ENCODE data around the gene CADM1. TPM values are rescaled to one million over a fixed set of nuclear protein-coding genes. Genes with fewer than 3 reads are reported as not detected.

Gene CADM1
- total RNA-seq, 4 donors from 2014 or later: 17.1 to 49.8 (median 30.7) TPM

- TF ChIP-seq EP300 (IDR thresholded peaks at IDR 0.05): no peak
- no peak for TF ChIP-seq CTCF (IDR thresholded peaks at IDR 0.05)
- TF ChIP-seq POLR2A (IDR thresholded peaks at IDR 0.05): no peak
- WGBS, 2 donors: 64 to 66% methylated on average over 7 of the region's 7 CpGs
- DNase-seq (ENCODE audit: low spot score in 2 of 2): no peak
These were observed 371.6 kb downstream of the CADM1 start for GRCh38 chr11:115132436-115133228.

GRCh38 chr11:115129473-115130289, 374.5 kb downstream of the CADM1 start:
- no peaks in the 10 kb centered on the region for H3K9me3 ChIP-seq
- H3K4me1 ChIP-seq: no peaks in the 10 kb centered on the region
- H3K36me3 ChIP-seq: no peaks in the 10 kb centered on the region
- TF ChIP-seq POLR2A (IDR thresholded peaks at IDR 0.05) (no peak), EP300 (IDR thresholded peaks at IDR 0.05) (no peak), CTCF (IDR thresholded peaks at IDR 0.05) (no peak)
- no peak for DNase-seq (ENCODE audit: low spot score in 2 of 2)
- H3K27ac ChIP-seq: no peak overlapping the region
- H3K4me3 ChIP-seq: no peak overlapping the region
- no peaks in the 10 kb centered on the region for H3K27me3 ChIP-seq
- WGBS, 2 donors: 47 to 52% methylated on average over 14 of the region's 14 CpGs

More at GRCh38 chr11:115132436-115133228, 371.6 kb downstream of the CADM1 start:
- Histone ChIP-seq H3K4me1 (no peaks in the 10 kb centered on the region), H3K36me3 (no peaks in the 10 kb centered on the region), H3K27ac (no peak overlapping the region), H3K9me3 (no peaks in the 10 kb centered on the region), H3K27me3 (no peaks in the 10 kb centered on the region), H3K4me3 (no peak overlapping the region)

- 91 to 92% methylated on average over 4 of the region's 4 CpGs for WGBS, 2 donors
- Histone ChIP-seq H3K36me3 (no peaks in the 10 kb centered on the region), H3K4me3 (no peak overlapping the region), H3K27ac (no peak overlapping the region), H3K4me1 (no peaks in the 10 kb centered on the region), H3K9me3 (no peaks in the 10 kb centered on the region), H3K27me3 (no peaks in the 10 kb centered on the region)
- no peak for TF ChIP-seq POLR2A (IDR thresholded peaks at IDR 0.05)
- no peak for TF ChIP-seq CTCF (IDR thresholded peaks at IDR 0.05)
- no peak for TF ChIP-seq EP300 (IDR thresholded peaks at IDR 0.05)
- no peak for DNase-seq (ENCODE audit: low spot score in 2 of 2)
These were observed 376.0 kb downstream of the CADM1 start for GRCh38 chr11:115128226-115128625.

GRCh38 chr11:115127790-115128189, 376.4 kb downstream of the CADM1 start:
- TF ChIP-seq EP300 (IDR thresholded peaks at IDR 0.05): no peak
- no peak for TF ChIP-seq CTCF (IDR thresholded peaks at IDR 0.05)
- no peak for TF ChIP-seq POLR2A (IDR thresholded peaks at IDR 0.05)
- 78 to 96% methylated on average over 3 of the region's 3 CpGs for WGBS, 2 donors
- no peak for DNase-seq (ENCODE audit: low spot score in 2 of 2)

More at GRCh38 chr11:115127790-115128189, 376.4 kb downstream of the CADM1 start:
- Histone ChIP-seq H3K4me1 (no peaks in the 10 kb centered on the region), H3K27me3 (no peaks in the 10 kb centered on the region), H3K27ac (no peak overlapping the region), H3K4me3 (no peak overlapping the region), H3K9me3 (no peaks in the 10 kb centered on the region), H3K36me3 (no peaks in the 10 kb centered on the region)
